Brain microvascular endothelial cell (primary cell): Measurements from ENCODE around the gene ZNF18.
"Not testable (repeated sequence)": the region's sequence is repeated elsewhere in the genome, so short reads cannot be mapped to it uniquely, and the experiment has no call there.

Experiments used
- DNase-seq: peaks from one replicate; pipeline ENCODE4 v3.0.0-alpha.2; 2020
- H3K27ac ChIP-seq: fragments of 250-450 bp; sonication (Bioruptor Pico); 2 replicates; pipeline ENCODE4 v1.5.1; 2020; ENCODE audit warnings: mild to moderate bottlenecking, moderate library complexity
- H3K27me3 ChIP-seq: fragments of 250-450 bp; sonication (Bioruptor Pico); replicated peaks from 2 replicates; pipeline ENCODE4 v1.5.1; 2020; ENCODE audit warnings: mild to moderate bottlenecking
- H3K36me3 ChIP-seq: fragments of 250-450 bp; sonication (Bioruptor Pico); replicated peaks from 2 replicates; pipeline ENCODE4 v1.5.1; 2020; ENCODE audit warnings: mild to moderate bottlenecking
- H3K4me3 ChIP-seq: 2 replicates; pipeline ENCODE4 v1.5.1; 2011; ENCODE audit warnings: low read depth, mild to moderate bottlenecking, control low read depth, low read length, moderate library complexity
- CTCF ChIP-seq: IDR thresholded peaks from 2 replicates; pipeline ENCODE4 v1.5.1; 2011; ENCODE audit warnings: low read depth, mild to moderate bottlenecking, moderate library complexity, low read length, control low read depth, inconsistent platforms; ENCODE audit errors: missing control alignments
- in situ Hi-C: cut with HindIII; loops from 2 replicates; pipeline ENCODE4 v1.10.0; 2017; ENCODE audit warnings: low sequenced_read_pairs, low pct_ligation_motif_present

ZNF18 gene

GRCh38 chr17:11954936-11955335 lies 42.3 kb downstream of the ZNF18 start:
- no peaks in the 10 kb centered on the region for H3K36me3 ChIP-seq
- DNase-seq: no peak
- no peak for TF ChIP-seq CTCF
- H3K27ac ChIP-seq: no peak overlapping the region
- H3K4me3 ChIP-seq: no peak overlapping the region
- H3K27me3 ChIP-seq: no peaks in the 10 kb centered on the region
- in situ Hi-C loops: no loop called here

GRCh38 chr17:11953924-11954323 lies 43.4 kb downstream of the ZNF18 start:
- in situ Hi-C loops: no loop called here
- no peak for DNase-seq
- no peak for TF ChIP-seq CTCF

GRCh38 chr17:11952610-11953009 lies 44.7 kb downstream of the ZNF18 start:
- Histone ChIP-seq H3K27me3 (no peaks in the 10 kb centered on the region), H3K4me3 (no peak overlapping the region), H3K36me3 (no peaks in the 10 kb centered on the region), H3K27ac (no peak overlapping the region)
- TF ChIP-seq CTCF: no peak
- in situ Hi-C loops: no loop called here
- no peak for DNase-seq

More at GRCh38 chr17:11953924-11954323, 43.4 kb downstream of the ZNF18 start:
- no peak overlapping the region for H3K27ac ChIP-seq
- no peaks in the 10 kb centered on the region for H3K27me3 ChIP-seq
- no peak overlapping the region for H3K4me3 ChIP-seq
- H3K36me3 ChIP-seq: no peaks in the 10 kb centered on the region

GRCh38 chr17:11950771-11951519 lies 46.3 kb downstream of the ZNF18 start:
- no peak overlapping the region for H3K4me3 ChIP-seq
- TF ChIP-seq CTCF: no peak
- H3K27ac ChIP-seq: no peak overlapping the region
- in situ Hi-C loops: no loop called here
- DNase-seq: no peak
- H3K27me3 ChIP-seq: no peaks in the 10 kb centered on the region
- H3K36me3 ChIP-seq: no peaks in the 10 kb centered on the region

- H3K27ac ChIP-seq, H3K4me3 ChIP-seq, DNase-seq, H3K27me3 ChIP-seq, H3K36me3 ChIP-seq, in situ Hi-C loops: not testable (repeated sequence)
Observed at GRCh38 chr17:11949571-11949970, 47.7 kb downstream of the ZNF18 start.

- Histone ChIP-seq H3K27me3 (no peaks in the 10 kb centered on the region), H3K36me3 (no peaks in the 10 kb centered on the region), H3K4me3 (no peak overlapping the region), H3K27ac (no peak overlapping the region)
- DNase-seq: peak; percentile 24
- in situ Hi-C loops: no loop called here
- no peak for TF ChIP-seq CTCF
Observed at GRCh38 chr17:11948789-11949188, 48.5 kb downstream of the ZNF18 start.
